ENCODE data around the gene CCN2. TPM values are rescaled to one million over a fixed set of nuclear protein-coding genes. Genes with fewer than 3 reads are reported as not detected.
A peak's percentile ranks its signal among the peaks of the same experiment; 100 is the strongest.

Gene CCN2
- total RNA-seq, 2 donors from 2014 or later: 28.6 to 29.4 TPM

- Histone ChIP-seq H3K27ac (ENCODE audit: low read depth, low read length) (no peak overlapping the region), H3K9me3 (ENCODE audit: control insufficient read depth, low read length) (no peaks in the 10 kb centered on the region), H3K36me3 (ENCODE audit: control insufficient read depth, insufficient read depth, low read length) (no peaks in the 10 kb centered on the region), H3K4me1 (ENCODE audit: control insufficient read depth, insufficient read depth, low read length) (no peaks in the 10 kb centered on the region), H3K27me3 (ENCODE audit: control insufficient read depth, insufficient read depth, low read length, poor library complexity, severe bottlenecking) (no peaks in the 10 kb centered on the region), H3K9ac (ENCODE audit: extremely low read depth, low read length, poor library complexity, severe bottlenecking) (no peak overlapping the region), H3K4me3 (ENCODE audit: low read length) (no peak overlapping the region)
- Mint-ChIP-seq H3K36me3 (ENCODE audit: low read depth) (peaks cover 59% of the 10 kb centered on the region), H3K4me1 (no peaks in the 10 kb centered on the region), H3K9me3 (peaks cover 9% of the 10 kb centered on the region), H3K27ac (no peak overlapping the region), H3K27me3 (ENCODE audit: insufficient read depth) (no peaks in the 10 kb centered on the region), H3K4me3 (no peak overlapping the region)
- peak; percentile 78 for DNase-seq
- WGBS, 2 experiments (ENCODE audit: insufficient coverage in 1 of 2, insufficient read length in 1 of 2): 84 to 85% methylated on average over 9 to 10 of the region's 10 CpGs
- peak; percentile 90 for TF ChIP-seq CTCF (conservative IDR thresholded peaks at IDR 0.05)
Observed at GRCh38 chr6:131914967-131915751, 36.0 kb downstream of the CCN2 start.

- Mint-ChIP-seq H3K27ac (no peak overlapping the region), H3K4me1 (no peaks in the 10 kb centered on the region), H3K4me3 (no peak overlapping the region), H3K27me3 (ENCODE audit: insufficient read depth) (no peaks in the 10 kb centered on the region), H3K36me3 (ENCODE audit: low read depth) (peaks cover 54% of the 10 kb centered on the region), H3K9me3 (peaks cover 9% of the 10 kb centered on the region)
- Histone ChIP-seq H3K9me3 (ENCODE audit: control insufficient read depth, low read length) (no peaks in the 10 kb centered on the region), H3K4me3 (ENCODE audit: low read length) (no peak overlapping the region), H3K9ac (ENCODE audit: extremely low read depth, low read length, poor library complexity, severe bottlenecking) (no peak overlapping the region), H3K27me3 (ENCODE audit: control insufficient read depth, insufficient read depth, low read length, poor library complexity, severe bottlenecking) (no peaks in the 10 kb centered on the region), H3K27ac (ENCODE audit: low read depth, low read length) (no peak overlapping the region), H3K4me1 (ENCODE audit: control insufficient read depth, insufficient read depth, low read length) (no peaks in the 10 kb centered on the region), H3K36me3 (ENCODE audit: control insufficient read depth, insufficient read depth, low read length) (no peaks in the 10 kb centered on the region)
- no peak for TF ChIP-seq CTCF (conservative IDR thresholded peaks at IDR 0.05)
- 92% methylated on average over 1 of the region's 1 CpG; no CpG with 5 or more reads in 1 of the 2 experiments for WGBS, 2 experiments (ENCODE audit: insufficient coverage in 1 of 2, insufficient read length in 1 of 2)
- DNase-seq: no peak
Observed at GRCh38 chr6:131914234-131914633, 36.9 kb downstream of the CCN2 start.

GRCh38 chr6:131911951-131912350 lies 39.2 kb downstream of the CCN2 start:
- Histone ChIP-seq H3K36me3 (ENCODE audit: control insufficient read depth, insufficient read depth, low read length) (no peaks in the 10 kb centered on the region), H3K9me3 (ENCODE audit: control insufficient read depth, low read length) (no peaks in the 10 kb centered on the region), H3K27ac (ENCODE audit: low read depth, low read length) (no peak overlapping the region), H3K9ac (ENCODE audit: extremely low read depth, low read length, poor library complexity, severe bottlenecking) (no peak overlapping the region), H3K4me3 (ENCODE audit: low read length) (no peak overlapping the region), H3K4me1 (ENCODE audit: control insufficient read depth, insufficient read depth, low read length) (no peaks in the 10 kb centered on the region), H3K27me3 (ENCODE audit: control insufficient read depth, insufficient read depth, low read length, poor library complexity, severe bottlenecking) (no peaks in the 10 kb centered on the region)
- DNase-seq: no peak
- no peak overlapping the region for H3K27ac Mint-ChIP-seq
- 85% methylated on average over 3 of the region's 3 CpGs; no CpG with 5 or more reads in 1 of the 2 experiments for WGBS, 2 experiments (ENCODE audit: insufficient coverage in 1 of 2, insufficient read length in 1 of 2)
- H3K4me1 Mint-ChIP-seq: peaks cover 9% of the 10 kb centered on the region
- no peaks in the 10 kb centered on the region for H3K27me3 Mint-ChIP-seq (ENCODE audit: insufficient read depth)
- no peaks in the 10 kb centered on the region for H3K9me3 Mint-ChIP-seq
- no peak for TF ChIP-seq CTCF (conservative IDR thresholded peaks at IDR 0.05)
- peaks cover 35% of the 10 kb centered on the region for H3K36me3 Mint-ChIP-seq (ENCODE audit: low read depth)
- H3K4me3 Mint-ChIP-seq: no peak overlapping the region

Data from endodermal cell (in vitro differentiated cells).